Omental fat pad (tissue), 4 donors: ENCODE results near the gene ZIC2. TPM values are rescaled to one million over a fixed set of nuclear protein-coding genes. Genes with fewer than 3 reads are reported as not detected.
"Not testable (repeated sequence)": the region's sequence is repeated elsewhere in the genome, so short reads cannot be mapped to it uniquely, and the experiment has no call there.

Experiments used
- ATAC-seq: fragments of 150-250 bp; one replicate; pipeline ENCODE4 v1.9.1; 2016; ENCODE audit warnings: mild to moderate bottlenecking, moderate library complexity; ENCODE audit not compliant: low FRiP score
- DNase-seq: peaks from one replicate; pipeline ENCODE4 v3.0.0-alpha.2; 2019; ENCODE audit warnings: low spot score
- total RNA-seq, 4 donors: library from RNA; depleted of rRNA; stranded (reverse); fragments of >200 nt; gene quantifications; one replicate each; pipeline ENCODE4 v1.1.0, GENCODE V29; 2016
- TF ChIP-seq, protein P1 (sequence below), 3 donors: fragments of 450-650 bp; IDR thresholded peaks; one replicate each; pipeline ENCODE4 v1.5.1; 2016 to 2017; ENCODE audit warnings: antibody characterized with exemption in 3 of 3, mild to moderate bottlenecking in 3 of 3, moderate library complexity in 2 of 3

Gene ZIC2
- total RNA-seq, 4 donors from 2014 or later: not detected

DNA sequence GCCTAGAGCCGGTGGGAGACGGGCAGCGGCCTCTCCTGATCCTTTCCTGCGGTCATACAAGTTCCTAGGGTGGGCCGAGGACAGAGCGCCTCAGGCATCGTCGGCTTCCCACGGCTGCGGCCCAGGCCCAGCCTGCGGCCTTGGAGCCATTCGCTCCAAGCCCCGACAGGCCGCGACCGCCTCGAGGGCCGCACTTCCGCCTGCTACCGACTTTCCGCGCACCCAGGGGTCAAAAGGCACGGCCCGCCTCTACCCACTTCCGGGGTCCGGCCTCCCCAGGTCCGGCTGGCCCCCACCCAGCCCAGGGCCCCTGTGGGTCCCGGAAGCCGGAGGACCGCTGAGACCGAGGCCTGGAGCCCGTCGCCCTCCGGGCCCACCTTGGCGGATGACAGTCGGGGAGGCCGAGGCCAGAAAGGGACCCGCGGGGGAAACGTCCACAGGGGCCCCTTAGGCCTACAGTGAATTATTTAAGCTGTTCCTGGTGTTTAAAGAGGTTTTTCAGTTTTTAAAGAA lies 16.2 kb downstream of the ZIC2 start:
- TF ChIP-seq, protein P1, sequence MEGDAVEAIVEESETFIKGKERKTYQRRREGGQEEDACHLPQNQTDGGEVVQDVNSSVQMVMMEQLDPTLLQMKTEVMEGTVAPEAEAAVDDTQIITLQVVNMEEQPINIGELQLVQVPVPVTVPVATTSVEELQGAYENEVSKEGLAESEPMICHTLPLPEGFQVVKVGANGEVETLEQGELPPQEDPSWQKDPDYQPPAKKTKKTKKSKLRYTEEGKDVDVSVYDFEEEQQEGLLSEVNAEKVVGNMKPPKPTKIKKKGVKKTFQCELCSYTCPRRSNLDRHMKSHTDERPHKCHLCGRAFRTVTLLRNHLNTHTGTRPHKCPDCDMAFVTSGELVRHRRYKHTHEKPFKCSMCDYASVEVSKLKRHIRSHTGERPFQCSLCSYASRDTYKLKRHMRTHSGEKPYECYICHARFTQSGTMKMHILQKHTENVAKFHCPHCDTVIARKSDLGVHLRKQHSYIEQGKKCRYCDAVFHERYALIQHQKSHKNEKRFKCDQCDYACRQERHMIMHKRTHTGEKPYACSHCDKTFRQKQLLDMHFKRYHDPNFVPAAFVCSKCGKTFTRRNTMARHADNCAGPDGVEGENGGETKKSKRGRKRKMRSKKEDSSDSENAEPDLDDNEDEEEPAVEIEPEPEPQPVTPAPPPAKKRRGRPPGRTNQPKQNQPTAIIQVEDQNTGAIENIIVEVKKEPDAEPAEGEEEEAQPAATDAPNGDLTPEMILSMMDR (IDR thresholded peaks at IDR 0.05): no peak
- ATAC-seq (no peak), DNase-seq (no peak)

DNA sequence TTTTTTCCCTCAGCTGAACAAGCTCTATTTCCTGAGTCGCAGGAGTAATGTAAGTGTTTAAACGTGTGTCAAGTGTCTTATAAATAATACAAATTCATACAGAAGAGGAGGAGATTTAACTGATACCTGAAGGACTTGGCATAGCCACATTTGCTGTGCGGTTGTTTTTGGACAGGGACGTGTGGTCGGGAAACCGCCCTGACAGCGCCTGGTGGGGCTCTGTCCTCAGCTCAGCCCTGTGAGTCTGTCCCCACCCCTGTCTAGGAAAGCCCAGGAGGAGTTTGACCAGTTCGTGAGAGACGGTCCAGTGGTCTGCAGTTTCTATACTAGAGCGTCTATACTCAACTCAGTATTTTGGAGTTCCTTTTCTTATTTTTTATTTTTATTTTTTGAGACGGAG lies 16.7 kb downstream of the ZIC2 start:
- DNase-seq (no peak), ATAC-seq (no peak)
- TF ChIP-seq, protein P1 (IDR thresholded peaks at IDR 0.05): no peak

DNA sequence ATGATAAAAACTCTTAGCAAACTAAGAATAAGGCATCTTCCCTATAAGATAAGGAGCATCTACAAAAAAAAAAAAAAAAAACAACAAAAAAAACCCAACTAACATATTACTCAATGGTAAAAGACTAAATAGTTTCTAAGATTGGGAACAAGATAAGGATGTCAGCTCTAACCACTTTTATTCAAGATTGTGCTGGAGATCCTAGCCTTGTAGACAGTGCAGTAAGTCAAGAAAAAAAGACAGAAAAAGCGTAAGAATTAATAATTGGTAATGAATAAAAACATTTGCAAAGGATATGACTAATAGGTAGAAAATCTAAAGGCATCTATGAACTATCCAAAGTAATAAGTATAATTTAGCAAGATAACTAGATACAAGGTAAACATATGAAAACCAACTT lies 33.0 kb downstream of the ZIC2 start:
- DNase-seq (no peak), ATAC-seq (no peak)
- TF ChIP-seq, protein P1 (IDR thresholded peaks at IDR 0.05): no peak

DNA sequence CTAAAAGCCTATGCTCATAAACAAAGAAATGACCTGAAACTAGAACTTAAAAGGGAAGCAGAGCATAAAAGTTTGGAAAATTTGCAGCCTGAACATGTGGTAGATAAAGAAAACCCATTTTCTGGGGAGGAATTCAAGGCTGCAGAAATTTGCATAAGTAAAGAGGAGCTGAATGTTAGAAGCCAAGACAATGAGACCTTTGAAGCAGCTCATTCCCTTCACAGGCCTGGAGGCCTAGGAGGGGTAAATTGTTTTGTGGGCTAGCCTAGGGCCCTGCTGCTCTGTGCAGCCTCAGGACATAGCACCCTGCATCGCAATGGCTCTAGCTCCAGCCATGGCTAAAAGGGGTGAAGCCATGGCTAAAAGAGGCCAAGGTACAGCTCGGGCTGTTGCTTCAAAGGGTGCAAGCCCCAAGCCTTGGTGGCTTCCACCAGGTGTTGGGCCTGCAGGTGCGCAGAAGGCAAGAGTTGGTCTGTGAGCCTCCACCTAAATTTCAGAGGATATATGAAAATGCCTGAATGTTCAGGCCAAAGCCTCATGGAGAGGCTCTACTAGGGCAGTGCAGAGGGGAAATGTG lies 38.3 kb downstream of the ZIC2 start:
- DNase-seq: no peak
- TF ChIP-seq, protein P1 (IDR thresholded peaks at IDR 0.05): no peak
- no peak for ATAC-seq

DNA sequence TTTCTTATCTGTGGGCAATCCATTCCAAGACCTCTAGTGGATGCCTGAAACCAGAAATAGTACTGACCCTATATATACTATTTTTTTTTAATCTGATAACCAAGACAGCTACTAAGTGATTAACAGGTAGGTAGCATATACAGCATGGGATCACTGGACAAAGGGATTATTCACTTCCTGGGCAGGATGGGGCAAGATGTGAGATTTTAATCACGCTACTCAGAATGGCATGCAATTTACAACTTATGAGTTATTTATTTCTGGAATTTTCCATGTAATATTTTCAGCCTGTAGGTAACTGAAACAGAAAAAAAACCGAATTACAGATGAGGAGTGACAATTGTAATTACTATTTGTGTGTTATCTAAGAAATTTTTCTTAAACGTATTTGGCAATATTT lies 41.2 kb downstream of the ZIC2 start:
- TF ChIP-seq, protein P1 (IDR thresholded peaks at IDR 0.05): no peak
- ATAC-seq (no peak), DNase-seq (no peak)

DNA sequence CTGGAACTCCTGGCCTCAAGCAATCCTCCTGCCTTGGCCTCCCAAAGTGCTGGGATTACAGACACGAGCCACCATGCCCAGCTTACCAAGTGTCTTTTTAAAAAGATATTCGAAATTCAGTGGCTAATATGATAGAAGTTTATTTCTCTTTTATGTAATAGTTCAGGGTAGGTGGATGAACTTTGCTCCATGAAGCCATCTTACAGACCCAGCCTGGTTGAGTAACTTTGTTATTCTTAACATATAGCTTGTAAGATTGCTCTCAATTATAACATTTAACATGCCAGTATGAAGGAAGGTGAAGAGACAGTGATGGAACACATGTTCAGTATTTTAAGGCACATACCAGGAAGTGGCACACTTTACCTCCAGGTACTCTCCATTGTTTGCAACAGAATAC lies 42.4 kb downstream of the ZIC2 start:
- DNase-seq: no peak
- TF ChIP-seq, protein P1 (IDR thresholded peaks at IDR 0.05): no peak
- ATAC-seq: no peak

DNA sequence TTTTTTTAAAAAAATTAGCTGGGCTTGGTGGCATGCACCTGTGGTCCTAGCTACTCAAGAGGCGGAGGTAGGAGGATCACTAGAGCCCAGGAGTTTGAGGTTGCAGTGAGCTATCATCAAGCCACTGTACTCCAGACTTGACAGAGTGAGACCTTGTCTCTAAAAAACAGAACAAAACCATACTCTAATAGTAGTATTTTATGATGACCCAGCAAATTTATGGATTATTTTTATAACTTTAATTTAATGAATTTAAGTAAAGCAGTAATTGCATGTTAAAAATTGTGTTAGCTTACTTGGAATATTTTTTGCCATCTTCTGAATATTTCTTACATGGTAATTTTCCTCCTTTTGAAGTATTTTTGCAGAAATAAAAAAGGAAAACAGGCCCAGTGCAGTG lies 48.3 kb downstream of the ZIC2 start:
- ATAC-seq (no peak), DNase-seq (no peak)
- TF ChIP-seq, protein P1 (IDR thresholded peaks at IDR 0.05): no peak

DNA sequence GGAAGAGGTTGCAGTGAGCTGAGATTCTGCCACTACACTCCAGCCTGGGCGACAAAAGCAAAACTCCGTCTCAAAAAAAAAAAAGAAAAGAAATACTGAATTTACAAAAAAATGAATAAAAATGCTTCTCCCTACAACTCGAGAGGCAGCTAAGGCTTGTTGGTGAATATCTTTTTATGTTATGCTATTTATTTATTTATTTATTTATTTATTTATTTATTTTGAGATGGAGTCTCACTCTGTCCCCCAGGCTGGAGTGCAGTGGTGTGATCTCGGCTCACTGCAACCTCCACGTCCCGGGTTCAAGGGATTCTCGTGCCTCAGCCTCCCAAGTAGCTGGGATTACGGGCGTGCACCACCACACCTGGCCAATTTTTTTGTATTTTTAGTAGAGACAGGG lies 51.1 kb downstream of the ZIC2 start:
- DNase-seq, ATAC-seq: not testable (repeated sequence)
